GM10847 (cell line): ENCODE results near the gene CLDN16.

Source experiments
- POLR2A ChIP-seq: IDR thresholded peaks from 2 replicates; pipeline ENCODE4 v1.6.1; 2011; ENCODE audit not compliant: insufficient read length; ENCODE audit errors: extremely low read depth

Gene CLDN16, protein sequence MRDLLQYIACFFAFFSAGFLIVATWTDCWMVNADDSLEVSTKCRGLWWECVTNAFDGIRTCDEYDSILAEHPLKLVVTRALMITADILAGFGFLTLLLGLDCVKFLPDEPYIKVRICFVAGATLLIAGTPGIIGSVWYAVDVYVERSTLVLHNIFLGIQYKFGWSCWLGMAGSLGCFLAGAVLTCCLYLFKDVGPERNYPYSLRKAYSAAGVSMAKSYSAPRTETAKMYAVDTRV

GRCh38 chr3:190387578-190388213 lies at the start of gene CLDN16:
TSS of gene CLDN16 (plus strand) at chr3:190388163. CDS start at chr3:190388330, 167 bp downstream.
- TF ChIP-seq POLR2A: no peak

DNA sequence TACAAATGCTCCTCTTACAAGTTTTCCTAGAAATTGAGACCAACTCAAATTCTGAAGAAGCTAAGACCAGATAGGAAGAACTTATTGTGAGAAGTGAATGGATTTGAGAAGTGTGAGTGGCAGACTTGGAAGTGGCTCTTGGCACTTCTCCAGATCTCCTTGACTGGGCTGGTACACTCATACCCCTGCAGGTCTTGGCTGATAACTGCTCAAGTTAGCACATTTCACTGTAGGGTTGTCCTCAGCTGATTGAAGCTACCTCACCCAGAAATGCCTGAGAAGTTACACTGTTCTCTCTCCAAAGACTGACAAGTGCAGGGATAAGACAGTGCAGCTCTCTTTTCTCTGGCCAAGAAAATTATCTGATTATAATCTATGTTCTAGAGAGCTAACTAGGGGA lies 49.2 kb upstream of the CLDN16 start:
- TF ChIP-seq POLR2A: no peak

DNA sequence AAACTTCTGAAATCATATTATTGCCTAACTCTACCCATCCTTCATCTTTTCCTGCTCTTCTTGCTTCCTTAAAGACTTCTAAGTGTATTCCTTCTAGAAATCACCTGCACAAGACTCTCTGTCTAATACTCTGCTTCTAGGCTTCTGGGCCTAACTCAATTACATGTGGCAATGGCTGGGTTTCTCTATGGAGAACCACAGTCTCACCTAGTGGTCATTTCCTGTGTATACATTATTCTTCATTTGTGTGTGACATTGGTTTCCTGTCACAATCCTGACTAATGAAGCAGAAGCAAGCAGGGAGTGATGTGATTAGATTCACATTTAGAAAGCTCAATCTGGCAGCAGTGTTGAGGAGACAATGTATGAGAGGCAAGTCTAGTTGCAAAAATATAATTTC lies 48.8 kb upstream of the CLDN16 start:
- no peak for TF ChIP-seq POLR2A

DNA sequence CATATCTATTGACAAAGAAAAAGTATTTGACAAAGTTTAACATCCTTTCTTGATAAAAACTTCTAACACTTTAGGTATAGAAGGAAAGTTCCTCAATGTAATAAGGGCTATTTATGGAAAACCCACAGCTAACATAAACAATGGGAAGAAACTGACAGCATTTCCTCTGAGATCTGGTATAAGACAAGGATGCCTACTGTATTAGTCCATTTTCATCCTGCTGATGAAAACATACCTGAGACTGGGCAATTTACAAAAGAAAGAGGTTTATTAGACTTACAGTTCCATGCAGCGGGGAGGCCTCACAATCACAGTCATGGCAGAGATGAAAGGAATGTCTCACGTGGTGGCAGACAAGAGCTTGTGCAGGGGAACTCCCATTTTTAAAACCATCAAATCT lies 47.9 kb upstream of the CLDN16 start:
- no peak for TF ChIP-seq POLR2A

DNA sequence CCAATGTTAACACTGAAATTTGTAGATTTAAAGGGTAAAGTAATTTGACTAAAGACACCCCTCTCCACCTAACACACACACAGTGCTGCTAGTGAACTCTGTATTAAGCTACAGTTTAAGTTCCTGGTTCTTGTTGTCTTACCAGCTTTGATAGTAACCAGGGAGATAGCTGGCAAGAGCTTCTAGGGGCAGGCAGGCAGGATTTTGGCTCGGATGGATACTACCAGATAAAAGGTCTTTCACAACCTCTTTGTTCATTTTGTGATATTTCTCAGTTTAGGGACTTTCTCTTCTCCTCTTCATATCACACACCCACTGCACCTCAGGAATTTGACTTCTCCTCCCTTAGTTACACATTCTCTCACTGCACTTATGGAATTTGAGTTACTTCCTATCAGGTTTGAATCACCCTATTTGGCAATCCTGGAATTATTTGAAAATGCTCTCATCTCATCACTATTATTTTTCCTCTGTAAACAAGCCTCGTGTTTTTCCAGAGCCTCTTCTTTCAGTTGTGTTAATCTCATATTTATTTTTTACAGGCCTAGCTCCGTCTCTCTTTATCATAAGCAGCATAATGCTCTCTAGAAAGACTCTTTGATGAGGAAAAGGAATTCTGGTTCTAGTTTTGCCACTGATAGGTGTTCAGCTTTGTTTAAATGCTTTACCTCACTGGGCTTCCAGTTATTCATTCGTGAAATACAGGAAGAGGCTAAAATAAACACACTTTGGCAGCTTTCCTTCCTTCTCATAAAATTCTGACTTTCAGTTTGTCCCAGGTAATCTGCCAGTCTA lies 42.7 kb upstream of the CLDN16 start:
- TF ChIP-seq POLR2A: no peak

GRCh38 chr3:190345878-190346277 lies 42.1 kb upstream of the CLDN16 start:
- TF ChIP-seq POLR2A: no peak

DNA sequence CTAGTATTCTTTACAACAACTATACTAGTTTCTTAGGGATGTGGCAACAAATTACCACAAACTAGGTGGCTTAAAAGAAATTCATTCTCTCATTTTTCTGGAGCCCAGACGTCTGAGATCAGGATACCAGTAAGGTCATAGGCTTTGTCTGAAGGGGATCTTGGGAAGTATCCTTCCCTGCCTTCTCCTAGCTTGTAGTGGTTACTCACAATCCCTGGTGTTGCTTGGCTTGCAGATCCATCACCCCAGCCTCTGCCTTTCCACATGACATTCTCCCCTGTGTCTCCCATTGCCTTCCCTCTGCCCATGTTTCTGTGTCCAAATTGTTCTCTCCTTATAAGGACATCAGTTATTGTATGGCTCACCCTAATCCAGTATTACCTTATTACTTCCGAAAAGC lies 41.4 kb upstream of the CLDN16 start:
- no peak for TF ChIP-seq POLR2A

DNA sequence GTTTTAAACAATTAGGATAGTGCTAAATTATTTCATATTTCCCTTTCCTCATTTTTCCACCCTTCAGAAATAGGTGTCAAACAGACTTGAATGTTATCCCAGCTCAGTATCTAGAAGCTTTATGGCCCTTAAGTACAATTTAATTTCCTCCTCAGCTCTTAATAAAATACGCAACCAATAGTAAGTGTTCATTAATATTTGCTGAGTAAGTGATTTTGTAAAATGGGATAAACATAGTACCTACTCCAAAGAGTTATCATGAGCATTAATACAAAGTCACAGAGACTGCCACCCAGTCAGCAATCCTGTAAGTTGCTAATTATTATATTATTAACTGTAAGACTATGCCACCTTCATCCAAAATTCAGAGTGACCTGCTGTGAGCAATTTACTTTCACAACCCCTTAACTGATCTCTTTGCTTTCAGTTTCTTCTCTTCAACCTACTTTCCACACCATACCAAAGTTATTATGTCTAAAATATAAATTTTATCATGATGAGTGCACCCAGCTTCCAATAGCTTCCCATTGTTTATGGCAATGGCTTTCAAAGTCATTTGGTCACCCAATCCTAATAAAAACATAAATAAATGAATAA lies 35.0 kb upstream of the CLDN16 start:
- no peak for TF ChIP-seq POLR2A

DNA sequence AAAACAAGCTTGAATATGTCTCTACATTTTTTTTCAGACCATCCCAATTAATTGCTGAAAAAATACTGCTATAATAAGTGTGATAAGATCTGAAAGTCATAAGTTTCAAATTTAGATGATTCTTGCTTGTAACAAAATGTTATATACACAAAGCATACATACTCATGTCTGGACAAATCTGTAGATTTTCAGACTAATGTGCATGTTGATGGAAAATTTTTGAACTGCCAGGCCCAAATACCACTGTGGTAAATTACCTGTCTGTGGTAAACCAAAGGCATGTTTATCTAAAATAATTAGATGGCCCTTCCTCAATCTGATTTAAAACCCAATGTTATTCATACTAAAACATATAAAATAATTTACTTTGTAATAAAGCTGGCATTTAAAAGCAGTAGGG lies 31.7 kb upstream of the CLDN16 start:
- TF ChIP-seq POLR2A: no peak

DNA sequence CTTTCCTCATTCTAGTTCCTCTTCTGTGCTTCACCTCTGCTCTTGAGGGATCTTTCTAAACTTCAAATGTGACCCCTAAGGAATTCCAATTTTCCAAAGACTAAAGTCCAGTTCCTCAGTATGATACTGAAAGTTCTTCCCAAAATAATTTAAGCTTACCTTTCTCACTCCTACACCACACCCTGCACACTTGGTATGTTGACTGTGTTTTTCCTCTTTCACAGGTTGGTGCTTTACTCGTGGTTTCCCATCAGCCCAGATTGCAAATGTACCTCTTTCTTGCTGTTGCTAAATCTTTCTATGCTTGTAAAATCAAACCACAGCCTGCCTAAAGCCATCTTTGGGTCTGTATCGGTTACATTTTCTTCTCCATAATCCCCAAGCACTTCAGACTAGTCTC lies 30.5 kb upstream of the CLDN16 start:
- TF ChIP-seq POLR2A: no peak

DNA sequence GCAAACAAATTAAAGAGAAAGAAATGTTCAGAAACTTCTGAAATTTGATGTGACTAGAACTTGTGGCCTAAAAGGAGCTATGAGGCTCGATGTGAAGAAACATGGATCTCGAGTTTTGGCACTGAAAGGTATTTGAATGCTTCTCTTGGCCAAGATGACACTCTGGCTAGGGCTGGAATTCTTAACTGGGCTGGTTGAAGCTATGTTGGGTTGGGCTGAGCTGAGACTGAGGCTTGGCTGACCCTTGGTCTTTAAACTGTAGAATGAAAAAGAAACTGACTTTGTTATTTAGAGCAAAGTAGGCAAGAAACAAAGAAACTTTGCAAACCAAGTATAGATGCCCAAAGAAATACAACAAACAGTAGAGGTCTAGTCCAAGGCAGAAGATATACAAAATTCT lies 28.1 kb upstream of the CLDN16 start:
- TF ChIP-seq POLR2A: no peak

DNA sequence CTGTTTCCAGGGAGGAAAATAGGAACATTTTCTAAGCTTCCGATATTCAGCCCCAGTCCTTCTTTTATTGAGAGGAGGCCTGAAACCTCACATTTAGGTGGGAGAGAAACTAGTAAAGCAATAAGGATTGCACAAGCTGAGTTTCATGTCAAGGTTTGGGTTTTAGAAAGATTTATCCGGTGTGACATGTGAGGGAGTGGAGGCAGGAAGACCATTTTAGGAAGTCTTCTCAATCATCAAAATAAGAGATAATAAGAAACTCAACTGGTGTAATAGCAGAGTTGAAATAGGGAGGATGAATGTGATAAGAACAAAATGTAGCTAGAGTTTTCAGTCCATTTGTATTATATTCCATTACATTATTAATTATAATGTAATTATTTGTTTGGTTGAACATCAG lies 27.7 kb upstream of the CLDN16 start:
- no peak for TF ChIP-seq POLR2A

- no peak for TF ChIP-seq POLR2A
These were observed 26.2 kb upstream of the CLDN16 start for GRCh38 chr3:190361791-190362190.

DNA sequence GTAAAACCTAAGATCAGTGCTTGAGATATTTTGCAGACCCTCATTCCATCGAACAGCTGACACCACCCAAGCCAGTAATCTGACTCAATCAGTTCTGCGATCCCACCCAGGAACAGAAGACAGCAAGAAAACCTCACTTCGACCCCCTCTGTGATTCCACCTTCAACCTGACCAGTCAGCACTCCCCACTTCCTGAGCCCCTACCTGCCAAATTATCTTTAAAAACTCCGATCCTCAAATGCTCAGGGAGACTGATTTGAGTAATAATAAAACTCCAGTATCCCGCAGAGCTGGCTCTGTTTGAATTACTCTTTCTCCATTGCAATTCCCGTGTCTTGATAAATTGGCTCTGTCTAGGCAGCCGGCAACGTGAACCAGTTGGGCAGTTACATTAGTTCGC lies 25.7 kb upstream of the CLDN16 start:
- no peak for TF ChIP-seq POLR2A

GRCh38 chr3:190366133-190366532 lies 21.8 kb upstream of the CLDN16 start:
- TF ChIP-seq POLR2A: no peak

DNA sequence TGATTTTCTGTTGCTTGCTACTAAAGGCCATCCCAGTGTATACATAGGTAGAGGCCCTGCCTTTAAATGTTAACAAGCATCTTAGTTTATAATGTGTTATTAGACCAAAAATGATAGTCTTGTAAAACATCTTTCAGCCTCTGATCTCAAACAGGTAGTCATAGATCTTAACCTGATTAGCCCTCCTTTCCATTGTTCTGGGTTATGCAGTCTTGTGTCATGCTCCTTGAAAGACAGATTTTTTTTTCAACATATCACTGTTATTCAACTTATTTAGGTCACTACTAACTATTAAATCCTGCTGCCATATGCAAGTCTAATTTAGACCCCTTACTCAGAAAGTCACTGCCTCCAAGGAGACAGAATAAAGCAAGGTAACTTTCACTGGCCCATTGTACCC lies 19.1 kb upstream of the CLDN16 start:
- TF ChIP-seq POLR2A: no peak

DNA sequence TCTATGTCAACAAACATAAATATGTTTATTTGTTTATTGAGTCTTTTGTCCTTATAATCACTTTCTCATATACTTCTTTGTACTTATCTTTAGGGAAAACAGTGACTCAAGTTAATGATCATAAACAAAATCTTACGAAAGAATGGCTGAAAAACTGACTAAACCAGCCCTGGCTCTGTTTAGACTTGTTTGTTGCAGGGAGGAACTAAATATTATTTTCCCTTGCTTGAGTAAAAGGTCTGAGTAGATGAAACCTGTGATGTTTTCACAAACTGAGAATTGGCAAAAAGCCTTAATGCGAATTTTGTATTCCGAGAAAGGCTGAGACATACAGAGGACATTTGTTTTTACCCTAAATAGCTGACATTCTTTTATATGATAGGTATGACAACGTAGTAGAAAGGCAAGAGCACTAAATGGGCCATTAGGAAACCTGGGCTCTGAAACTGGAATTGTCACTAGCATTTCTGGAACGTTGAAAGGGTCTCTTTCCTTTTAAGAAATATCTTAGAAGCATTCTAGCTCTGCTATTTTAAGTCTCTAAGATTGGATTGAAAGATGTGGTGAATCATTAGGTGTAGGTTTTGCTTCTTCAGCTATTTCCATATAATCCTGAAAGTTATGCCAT lies 18.2 kb upstream of the CLDN16 start:
- TF ChIP-seq POLR2A: no peak
